GM19099 (cell line): ENCODE results near the gene CENPK.
A peak's percentile ranks its signal among the peaks of the same experiment; 100 is the strongest.

Source experiments
- POLR2A ChIP-seq: IDR thresholded peaks from 3 replicates; pipeline ENCODE4 v1.6.1; 2011; ENCODE audit warnings: low read depth; ENCODE audit not compliant: insufficient read length; ENCODE audit errors: extremely low read depth

CENPK gene

GRCh38 chr5:65539827-65540226 is 23.1 kb downstream of the CENPK start:
- TF ChIP-seq POLR2A: no peak

GRCh38 chr5:65535529-65535987 is 27.4 kb downstream of the CENPK start:
- TF ChIP-seq POLR2A: no peak

GRCh38 chr5:65530904-65531303 is 32.1 kb downstream of the CENPK start:
- TF ChIP-seq POLR2A: no peak

GRCh38 chr5:65525726-65526125 is 37.2 kb downstream of the CENPK start:
- no peak for TF ChIP-seq POLR2A

- TF ChIP-seq POLR2A: no peak
Observed at GRCh38 chr5:65512170-65512937, 50.6 kb downstream of the CENPK start.

GRCh38 chr5:65508978-65509377 is 54.0 kb downstream of the CENPK start:
- no peak for TF ChIP-seq POLR2A

GRCh38 chr5:65506961-65507360 is 56.0 kb downstream of the CENPK start:
- no peak for TF ChIP-seq POLR2A

GRCh38 chr5:65489119-65489518 is 73.8 kb downstream of the CENPK start:
- TF ChIP-seq POLR2A: no peak

- no peak for TF ChIP-seq POLR2A
Observed at GRCh38 chr5:65485405-65485804, 77.6 kb downstream of the CENPK start.

- no peak for TF ChIP-seq POLR2A
Observed at GRCh38 chr5:65483546-65484346, 79.2 kb downstream of the CENPK start.

- TF ChIP-seq POLR2A: no peak
Observed at GRCh38 chr5:65482736-65483545, 80.0 kb downstream of the CENPK start.

- TF ChIP-seq POLR2A: no peak
Observed at GRCh38 chr5:65482296-65482735, 80.7 kb downstream of the CENPK start.

GRCh38 chr5:65481635-65482295 is 81.2 kb downstream of the CENPK start, which contains the start of gene ADAMTS6:
Gene ADAMTS6, minus strand, starts transcription at chr5:65481920. Its CDS starts 8,247 bp downstream, at chr5:65473673.
- TF ChIP-seq POLR2A: peak; percentile 51

- no peak for TF ChIP-seq POLR2A
Observed at GRCh38 chr5:65481171-65481581, 81.8 kb downstream of the CENPK start.

GRCh38 chr5:65480306-65480865 is 82.6 kb downstream of the CENPK start:
- no peak for TF ChIP-seq POLR2A

GRCh38 chr5:65479527-65479926 is 83.4 kb downstream of the CENPK start:
- no peak for TF ChIP-seq POLR2A
